Esophagus muscularis mucosa (tissue), 4 donors: Measurements from ENCODE around the gene WDR87.

Experiments
- EP300 ChIP-seq: sonication (generic); formaldehyde crosslinking; IDR thresholded peaks from one replicate; pipeline ENCODE4 v1.6.1; 2017; ENCODE audit warnings: antibody characterized with exemption
- POLR2A ChIP-seq: fragments of 450-650 bp; IDR thresholded peaks from one replicate; pipeline ENCODE4 v1.6.1; 2017; ENCODE audit warnings: antibody characterized with exemption, moderate library complexity, mild to moderate bottlenecking, low read depth
- TF ChIP-seq, protein P1 (sequence below), 3 experiments: fragments of 200-600 bp in 2 of 3; fragments of 450-650 bp in 1 of 3; sonication (generic) in 2 of 3; IDR thresholded peaks; one replicate each; pipeline ENCODE4 v1.5.1; 2017 to 2019; ENCODE audit warnings: antibody characterized with exemption in 3 of 3, mild to moderate bottlenecking in 2 of 3, moderate library complexity in 1 of 3

DNA sequence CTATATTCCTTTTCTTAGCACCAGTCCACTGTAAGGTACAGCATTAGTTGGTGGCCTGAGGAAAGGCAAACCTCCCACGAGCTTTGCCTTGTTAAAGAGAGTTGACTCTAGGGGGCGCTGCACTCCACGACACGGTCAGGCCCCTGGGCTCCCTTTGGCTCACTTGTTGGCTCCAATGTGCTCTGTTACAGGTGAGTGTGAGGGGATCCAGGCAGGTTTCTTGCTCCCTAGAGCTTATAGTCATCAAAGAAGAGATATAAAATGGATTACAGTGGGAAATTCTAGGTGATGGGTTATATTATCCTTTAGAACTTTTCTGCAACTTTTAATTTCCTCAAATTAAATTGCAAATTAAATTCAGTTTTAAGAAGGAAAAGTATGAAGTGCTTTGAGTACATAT, 3.7 kb downstream of the WDR87 start:
- no peak for TF ChIP-seq POLR2A
- no peak for TF ChIP-seq EP300
- TF ChIP-seq, protein P1, sequence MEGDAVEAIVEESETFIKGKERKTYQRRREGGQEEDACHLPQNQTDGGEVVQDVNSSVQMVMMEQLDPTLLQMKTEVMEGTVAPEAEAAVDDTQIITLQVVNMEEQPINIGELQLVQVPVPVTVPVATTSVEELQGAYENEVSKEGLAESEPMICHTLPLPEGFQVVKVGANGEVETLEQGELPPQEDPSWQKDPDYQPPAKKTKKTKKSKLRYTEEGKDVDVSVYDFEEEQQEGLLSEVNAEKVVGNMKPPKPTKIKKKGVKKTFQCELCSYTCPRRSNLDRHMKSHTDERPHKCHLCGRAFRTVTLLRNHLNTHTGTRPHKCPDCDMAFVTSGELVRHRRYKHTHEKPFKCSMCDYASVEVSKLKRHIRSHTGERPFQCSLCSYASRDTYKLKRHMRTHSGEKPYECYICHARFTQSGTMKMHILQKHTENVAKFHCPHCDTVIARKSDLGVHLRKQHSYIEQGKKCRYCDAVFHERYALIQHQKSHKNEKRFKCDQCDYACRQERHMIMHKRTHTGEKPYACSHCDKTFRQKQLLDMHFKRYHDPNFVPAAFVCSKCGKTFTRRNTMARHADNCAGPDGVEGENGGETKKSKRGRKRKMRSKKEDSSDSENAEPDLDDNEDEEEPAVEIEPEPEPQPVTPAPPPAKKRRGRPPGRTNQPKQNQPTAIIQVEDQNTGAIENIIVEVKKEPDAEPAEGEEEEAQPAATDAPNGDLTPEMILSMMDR (IDR thresholded peaks at IDR 0.05) = peak; percentile 54 to 66 (median 61)
